Effector memory CD4-positive, alpha-beta T cell (primary cell): ENCODE measurements around the gene ATG12.
"Not testable (repeated sequence)": the region's sequence is repeated elsewhere in the genome, so short reads cannot be mapped to it uniquely, and the experiment has no call there.

Source experiments
- DNase-seq, 3 donors: peaks; one replicate each; pipeline ENCODE4 v3.0.0-alpha.2; 2020
- H3K27ac ChIP-seq: 2 replicates; pipeline ENCODE4 v1.7.0; 2013; ENCODE audit warnings: mild to moderate bottlenecking, low read length, moderate library complexity; ENCODE audit not compliant: insufficient read depth, poor library complexity, severe bottlenecking
- H3K27me3 ChIP-seq: replicated peaks from 2 replicates; pipeline ENCODE4 v1.7.0; 2013; ENCODE audit warnings: mild to moderate bottlenecking, low read length; ENCODE audit not compliant: insufficient read depth, control insufficient read depth, poor library complexity, severe bottlenecking
- H3K36me3 ChIP-seq: 2 replicates; pipeline ENCODE4 v1.7.0; 2013; ENCODE audit warnings: mild to moderate bottlenecking, low read length, moderate library complexity; ENCODE audit not compliant: control insufficient read depth, insufficient read depth
- H3K4me1 ChIP-seq: 2 replicates; pipeline ENCODE4 v1.7.0; 2013; ENCODE audit warnings: low read length, mild to moderate bottlenecking; ENCODE audit not compliant: control insufficient read depth, insufficient read depth, poor library complexity, severe bottlenecking
- H3K4me3 ChIP-seq: 2 replicates; pipeline ENCODE4 v1.7.0; 2013; ENCODE audit warnings: low read length, low read depth, mild to moderate bottlenecking; ENCODE audit not compliant: insufficient read depth, poor library complexity, severe bottlenecking
- H3K9me3 ChIP-seq: 2 replicates; pipeline ENCODE4 v1.7.0; 2013; ENCODE audit warnings: mild to moderate bottlenecking, low read length, moderate library complexity; ENCODE audit not compliant: control insufficient read depth

ATG12 gene

DNA sequence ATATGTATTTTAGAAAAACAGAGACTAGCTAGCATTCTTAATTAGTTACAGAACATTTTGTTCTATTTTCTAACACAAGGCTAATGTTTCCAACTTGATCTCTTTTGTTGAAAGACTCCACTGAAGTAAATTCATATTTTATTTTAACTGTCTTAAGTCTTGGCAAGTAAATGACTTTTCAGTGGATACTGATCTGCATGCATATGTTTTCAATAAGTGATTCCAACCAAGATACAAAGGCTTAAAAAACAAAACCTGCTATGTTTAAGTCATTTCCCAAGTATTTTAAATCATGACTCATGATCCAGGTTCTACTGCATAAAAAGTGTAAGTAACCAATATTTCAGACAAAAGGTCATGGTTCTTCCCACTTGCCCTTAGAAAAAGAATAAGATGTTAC lies 30.6 kb downstream of the ATG12 start:
- Histone ChIP-seq H3K4me1 (peaks cover 2% of the 10 kb centered on the region), H3K4me3 (no peak overlapping the region), H3K36me3 (no peaks in the 10 kb centered on the region), H3K27me3 (peaks cover 22% of the 10 kb centered on the region), H3K27ac (no peak overlapping the region), H3K9me3 (no peaks in the 10 kb centered on the region)
- no peak for DNase-seq

DNA sequence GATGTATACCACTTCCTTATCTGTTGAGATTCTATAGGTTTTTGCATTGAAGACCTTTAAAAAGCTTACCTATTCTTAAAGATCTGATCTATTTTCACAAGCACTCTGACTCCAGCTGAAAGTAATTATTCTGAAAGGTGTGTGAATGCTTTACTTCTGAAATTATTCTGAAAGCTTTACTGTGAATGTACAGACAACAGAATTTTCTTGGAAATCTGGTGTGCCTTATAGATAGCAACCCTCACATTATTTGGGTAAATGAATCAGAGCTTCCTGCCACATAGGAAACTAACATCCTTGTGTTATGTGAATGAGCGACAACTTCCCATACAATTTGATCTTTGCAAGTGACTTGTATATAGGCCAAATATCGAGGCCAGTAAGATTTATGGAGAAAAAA lies 31.4 kb downstream of the ATG12 start:
- H3K4me3 ChIP-seq = no peak overlapping the region
- H3K4me1 ChIP-seq = no peaks in the 10 kb centered on the region
- H3K27ac ChIP-seq = no peak overlapping the region
- no peaks in the 10 kb centered on the region for H3K36me3 ChIP-seq
- peaks cover 16% of the 10 kb centered on the region for H3K27me3 ChIP-seq
- no peak for DNase-seq
- no peaks in the 10 kb centered on the region for H3K9me3 ChIP-seq

DNA sequence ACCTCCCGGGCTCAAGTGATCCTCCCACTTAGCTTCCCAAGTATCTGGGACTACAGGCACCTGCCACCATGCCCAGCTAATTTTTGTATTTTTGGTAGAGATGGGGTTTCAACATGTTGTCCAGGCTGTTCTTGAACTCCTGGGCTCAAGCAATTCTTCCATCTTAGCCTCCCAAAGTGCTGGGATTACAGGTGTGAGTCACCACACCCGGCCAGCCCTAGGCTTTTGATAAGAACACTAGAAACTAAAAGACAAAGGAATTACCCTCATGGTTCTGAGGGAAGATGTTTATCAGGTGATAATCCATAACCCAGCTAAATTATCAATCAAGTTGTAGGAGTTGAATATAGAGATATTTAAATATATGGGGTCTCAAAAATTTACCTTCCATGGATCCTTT lies 33.3 kb downstream of the ATG12 start:
- not testable (repeated sequence) for DNase-seq, H3K4me3 ChIP-seq, H3K4me1 ChIP-seq, H3K36me3 ChIP-seq, H3K27me3 ChIP-seq, H3K9me3 ChIP-seq, H3K27ac ChIP-seq

DNA sequence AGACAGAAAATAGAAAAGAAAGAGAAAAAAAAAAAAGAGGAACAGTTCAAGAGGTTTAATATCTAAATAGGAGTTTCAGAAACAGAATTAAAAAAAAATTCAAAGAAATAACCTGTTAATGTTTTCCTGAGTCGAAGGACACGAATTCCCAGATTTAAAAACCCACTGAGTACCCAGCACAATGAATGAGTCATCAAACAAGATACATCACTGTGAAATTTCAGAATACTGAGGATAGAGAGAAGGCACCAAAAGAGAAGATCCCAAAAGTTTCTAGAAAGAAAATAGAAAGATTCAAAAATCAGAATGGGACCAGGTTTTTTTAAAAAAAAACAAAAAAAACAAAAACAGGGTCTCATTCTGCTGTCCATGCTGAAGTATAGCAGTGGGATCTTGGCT lies 33.7 kb downstream of the ATG12 start:
- no peak for DNase-seq
- Histone ChIP-seq H3K27me3 (peaks cover 8% of the 10 kb centered on the region), H3K27ac (no peak overlapping the region), H3K36me3 (no peaks in the 10 kb centered on the region), H3K9me3 (no peaks in the 10 kb centered on the region), H3K4me1 (no peaks in the 10 kb centered on the region), H3K4me3 (no peak overlapping the region)

DNA sequence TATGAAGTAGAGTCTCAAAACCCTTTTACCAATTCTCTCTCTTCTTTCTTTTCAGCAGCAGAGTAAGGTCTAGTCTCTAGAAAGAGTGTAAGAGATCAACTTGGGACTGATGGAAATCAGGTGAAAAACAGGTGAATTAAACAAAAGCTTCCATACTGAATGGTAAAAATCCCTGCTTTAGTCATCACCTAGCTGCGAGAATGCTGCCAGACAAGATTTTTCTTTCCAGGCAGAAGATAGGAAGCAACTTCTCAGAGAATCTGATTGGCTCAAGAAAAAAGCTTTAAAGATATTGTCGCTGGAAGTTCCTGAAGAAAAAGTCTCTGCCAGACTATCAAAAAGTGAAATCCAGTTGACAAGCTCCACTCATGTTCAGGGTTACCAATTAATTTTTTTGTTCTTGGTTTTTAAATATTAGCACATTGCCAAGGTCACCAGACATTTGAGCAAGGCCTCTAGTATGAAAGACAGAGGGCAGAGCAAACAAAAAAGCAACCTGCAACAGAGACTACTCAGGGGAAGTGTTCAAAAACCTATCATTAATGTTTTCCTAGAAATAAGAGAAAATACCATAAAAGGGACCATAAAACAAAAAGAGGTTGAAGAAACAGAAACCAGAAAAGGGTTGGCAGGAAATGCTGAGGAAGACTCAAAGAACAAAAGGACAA lies 34.2 kb downstream of the ATG12 start:
- no peaks in the 10 kb centered on the region for H3K4me1 ChIP-seq
- DNase-seq = no peak
- no peaks in the 10 kb centered on the region for H3K36me3 ChIP-seq
- no peak overlapping the region for H3K4me3 ChIP-seq
- no peak overlapping the region for H3K27ac ChIP-seq
- peaks cover 7% of the 10 kb centered on the region for H3K27me3 ChIP-seq
- no peaks in the 10 kb centered on the region for H3K9me3 ChIP-seq

DNA sequence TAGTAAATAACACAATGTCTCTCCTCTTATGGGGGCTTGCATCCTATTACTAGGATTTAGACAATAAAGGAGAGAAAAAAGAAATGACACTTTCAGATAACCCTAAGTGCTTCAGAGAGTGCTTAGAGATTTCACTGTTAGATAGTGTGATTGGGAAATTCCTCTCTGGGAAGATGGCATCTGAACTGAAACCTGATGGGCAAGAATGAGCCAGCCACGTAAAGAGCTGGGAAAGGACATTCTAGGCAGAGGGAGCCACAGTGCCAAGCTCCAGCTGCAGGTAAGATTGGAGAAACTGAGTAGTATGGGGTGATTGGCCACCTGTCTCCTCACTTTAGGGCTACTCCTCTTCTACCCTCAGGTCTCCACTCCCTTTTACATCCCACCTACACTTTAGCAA lies 39.4 kb downstream of the ATG12 start:
- H3K4me1 ChIP-seq = no peaks in the 10 kb centered on the region
- no peak overlapping the region for H3K27ac ChIP-seq
- H3K9me3 ChIP-seq = no peaks in the 10 kb centered on the region
- no peak for DNase-seq
- no peak overlapping the region for H3K4me3 ChIP-seq
- no peaks in the 10 kb centered on the region for H3K36me3 ChIP-seq
- no peaks in the 10 kb centered on the region for H3K27me3 ChIP-seq

DNA sequence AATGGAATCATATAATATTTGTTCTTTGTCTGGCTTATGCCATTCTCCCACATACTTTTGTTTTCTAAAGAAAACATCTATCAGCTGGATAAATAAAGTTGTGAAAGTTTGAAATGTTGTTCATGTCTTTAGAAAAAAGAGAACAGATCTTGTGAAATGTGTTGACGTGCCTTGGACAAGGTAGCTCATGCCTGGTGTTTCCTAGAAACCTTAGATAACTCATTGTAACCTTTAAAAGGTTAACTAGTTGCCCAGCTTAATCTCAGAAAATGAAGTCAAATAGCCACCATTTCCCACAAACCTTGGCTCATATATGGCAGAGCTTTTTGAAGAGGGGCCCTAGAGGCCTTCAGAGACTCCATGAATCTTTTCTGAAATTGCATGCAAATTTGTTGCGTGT lies 40.2 kb downstream of the ATG12 start:
- DNase-seq = no peak
- no peaks in the 10 kb centered on the region for H3K27me3 ChIP-seq
- no peaks in the 10 kb centered on the region for H3K4me1 ChIP-seq
- H3K4me3 ChIP-seq = no peak overlapping the region
- H3K27ac ChIP-seq = no peak overlapping the region
- H3K9me3 ChIP-seq = no peaks in the 10 kb centered on the region
- H3K36me3 ChIP-seq = no peaks in the 10 kb centered on the region

DNA sequence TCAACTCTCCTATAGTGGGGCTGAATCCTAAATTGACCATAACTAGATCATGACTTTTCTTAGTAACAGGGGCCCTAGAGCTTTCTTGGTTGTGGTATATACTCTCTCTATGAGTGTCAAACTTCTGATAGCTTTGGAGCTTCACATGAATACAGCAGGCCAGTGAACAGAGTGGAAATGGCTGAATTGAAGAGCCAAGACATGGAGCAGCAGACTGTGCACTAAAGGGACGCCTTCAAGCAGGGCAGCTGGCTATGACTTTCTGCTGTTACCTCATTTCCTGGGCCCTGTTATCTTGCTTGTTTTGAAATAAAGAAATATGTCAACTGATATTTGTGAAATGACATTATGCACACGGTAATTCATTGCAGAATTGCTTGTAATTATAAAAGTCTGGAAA lies 41.3 kb downstream of the ATG12 start:
- DNase-seq = no peak
- Histone ChIP-seq H3K27me3 (no peaks in the 10 kb centered on the region), H3K4me3 (no peak overlapping the region), H3K4me1 (no peaks in the 10 kb centered on the region), H3K27ac (no peak overlapping the region), H3K36me3 (no peaks in the 10 kb centered on the region), H3K9me3 (no peaks in the 10 kb centered on the region)

DNA sequence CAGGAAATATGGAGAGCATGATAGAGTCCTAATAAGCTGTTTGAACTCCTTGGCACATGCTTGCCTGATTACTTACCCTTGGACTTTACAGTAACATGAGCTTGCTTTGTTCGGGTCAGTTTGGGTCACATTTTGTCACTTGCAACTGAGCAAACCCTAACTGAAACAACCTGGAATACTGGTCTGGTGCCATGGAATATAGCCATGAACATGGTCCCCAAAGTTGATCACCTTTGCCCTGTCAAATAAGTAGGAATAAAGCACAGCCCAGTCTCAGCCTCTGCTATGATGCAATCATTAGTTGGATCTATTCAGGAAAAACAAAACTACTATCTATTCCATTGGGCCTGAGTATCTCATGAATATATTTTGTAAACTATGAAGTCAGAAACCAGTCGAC lies 43.1 kb downstream of the ATG12 start:
- no peaks in the 10 kb centered on the region for H3K36me3 ChIP-seq
- H3K9me3 ChIP-seq = no peaks in the 10 kb centered on the region
- H3K4me3 ChIP-seq = no peak overlapping the region
- H3K27me3 ChIP-seq = no peaks in the 10 kb centered on the region
- no peak for DNase-seq
- H3K4me1 ChIP-seq = no peaks in the 10 kb centered on the region
- H3K27ac ChIP-seq = no peak overlapping the region

DNA sequence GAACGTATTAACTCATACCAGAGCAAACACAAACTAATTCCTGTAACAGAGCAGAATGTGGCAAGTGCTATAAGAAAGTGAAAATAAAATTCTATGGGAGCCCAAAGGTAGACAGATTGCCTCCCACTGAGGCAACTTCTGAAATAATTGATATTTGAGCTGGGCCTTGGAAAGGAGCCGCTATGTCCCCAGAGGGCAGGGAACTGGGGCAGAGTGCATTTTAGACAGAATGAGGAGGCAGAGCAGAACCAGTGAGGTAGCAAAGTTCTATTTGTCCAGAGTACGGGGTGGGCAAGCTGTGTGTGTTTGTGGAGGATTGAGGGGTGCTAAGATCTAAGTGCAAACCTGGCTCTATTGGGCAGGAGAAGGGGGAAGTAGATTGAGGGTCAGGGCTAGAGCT lies 44.7 kb downstream of the ATG12 start:
- Histone ChIP-seq H3K4me1 (no peaks in the 10 kb centered on the region), H3K4me3 (no peak overlapping the region), H3K27ac (no peak overlapping the region), H3K36me3 (no peaks in the 10 kb centered on the region), H3K27me3 (peaks cover 3% of the 10 kb centered on the region), H3K9me3 (no peaks in the 10 kb centered on the region)
- no peak for DNase-seq
